Activated CD8-positive, alpha-beta T cell treated with anti-CD3 and anti-CD28 coated beads for 36 hours (primary cell): ENCODE measurements around the gene PEPD. TPM values are rescaled to one million over a fixed set of nuclear protein-coding genes. Genes with fewer than 3 reads are reported as not detected.

Experiments used
- ATAC-seq: fragments of 200-7000 bp; cut with Tn5 transposase; one replicate; pipeline ENCODE4 v1.10.0; 2021; ENCODE audit warnings: mild to moderate bottlenecking, moderate library complexity
- CTCF ChIA-PET: fragments of 350-600 bp; sonication (Branson Sonifier 250); formaldehyde crosslinking; loops from one replicate; lab custom pipeline; 2021; ENCODE audit warnings: antibody characterized with exemption; lab: Charles Lee
- POLR2A ChIA-PET: fragments of 350-600 bp; sonication (Branson Sonifier 250); formaldehyde crosslinking; loops from one replicate; lab custom pipeline; 2021; ENCODE audit warnings: antibody characterized with exemption; lab: Charles Lee
- DNase-seq: peaks from one replicate; pipeline ENCODE4 v3.0.0-alpha.2; 2020
- H3K27ac Mint-ChIP-seq: one replicate; pipeline ENCODE4 v1.8.0; 2021; ENCODE audit warnings: mild to moderate bottlenecking, mixed read lengths
- H3K27me3 Mint-ChIP-seq: one replicate; pipeline ENCODE4 v1.8.0; 2021; ENCODE audit warnings: mixed read lengths
- H3K36me3 Mint-ChIP-seq: one replicate; pipeline ENCODE4 v1.8.0; 2021; ENCODE audit warnings: low read depth, mixed read lengths
- H3K4me1 Mint-ChIP-seq: one replicate; pipeline ENCODE4 v1.8.0; 2021; ENCODE audit warnings: low read depth, mixed read lengths
- H3K4me3 Mint-ChIP-seq: one replicate; pipeline ENCODE4 v1.8.0; 2021; ENCODE audit warnings: mild to moderate bottlenecking, moderate library complexity, mixed read lengths
- H3K9me3 Mint-ChIP-seq: one replicate; pipeline ENCODE4 v1.8.0; 2021; ENCODE audit warnings: mixed read lengths
- CTCF ChIP-seq: fragments of 200-600 bp; IDR thresholded peaks from one replicate; pipeline ENCODE4 v1.8.0; 2022; ENCODE audit warnings: antibody characterized with exemption, mild to moderate bottlenecking
- intact Hi-C: fragments of 100-400 bp; cut with micrococcal nuclease; formaldehyde crosslinking; loops from one replicate; pipeline ENCODE4 v1.10.0; 2022
- total RNA-seq, 2 experiments: library from RNA; stranded (reverse); gene quantifications; one replicate each; pipeline ENCODE4 v1.2.3, GENCODE V29; 2021

The PEPD gene
- total RNA-seq, 2 experiments from 2014 or later, result 32.6 to 34.6 TPM

- POLR2A ChIA-PET, result no interaction called here
- no peak for TF ChIP-seq CTCF
- ATAC-seq (no peak), DNase-seq (no peak)
- Mint-ChIP-seq H3K36me3 (no peaks in the 10 kb centered on the region), H3K4me3 (no peak overlapping the region), H3K27ac (no peak overlapping the region), H3K27me3 (peaks cover 39% of the 10 kb centered on the region), H3K4me1 (no peaks in the 10 kb centered on the region), H3K9me3 (no peaks in the 10 kb centered on the region)
- intact Hi-C loops, result no loop called here
- CTCF ChIA-PET, result interaction anchor here (1.5 kb wide), 1 partner anchor 73 kb away, joined by 4 read pairs; no protein-coding TSS in a partner anchor
Measured at GRCh38 chr19:33343301-33343700, 178.3 kb downstream of the PEPD start.

GRCh38 chr19:33340991-33341390 is 180.6 kb downstream of the PEPD start:
- no peaks in the 10 kb centered on the region for H3K9me3 Mint-ChIP-seq
- POLR2A ChIA-PET, result interaction anchor here (0.7 kb wide), 1 partner anchor 87 kb away, joined by 3 read pairs; no protein-coding TSS in a partner anchor
- no peaks in the 10 kb centered on the region for H3K36me3 Mint-ChIP-seq
- CTCF ChIA-PET, result no interaction called here
- TF ChIP-seq CTCF, result no peak
- no peak for ATAC-seq
- intact Hi-C loops, result no loop called here
- H3K27ac Mint-ChIP-seq, result no peak overlapping the region
- no peaks in the 10 kb centered on the region for H3K4me1 Mint-ChIP-seq
- H3K27me3 Mint-ChIP-seq, result peaks cover 38% of the 10 kb centered on the region
- no peak overlapping the region for H3K4me3 Mint-ChIP-seq
- no peak for DNase-seq

GRCh38 chr19:33339016-33339984 is 182.3 kb downstream of the PEPD start:
- no peak overlapping the region for H3K4me3 Mint-ChIP-seq
- no peaks in the 10 kb centered on the region for H3K4me1 Mint-ChIP-seq
- no peak for TF ChIP-seq CTCF
- DNase-seq (no peak), ATAC-seq (no peak)
- no peak overlapping the region for H3K27ac Mint-ChIP-seq
- CTCF ChIA-PET, result no interaction called here
- intact Hi-C loops, result no loop called here
- H3K36me3 Mint-ChIP-seq, result no peaks in the 10 kb centered on the region
- H3K27me3 Mint-ChIP-seq, result peaks cover 24% of the 10 kb centered on the region
- no peaks in the 10 kb centered on the region for H3K9me3 Mint-ChIP-seq
- POLR2A ChIA-PET, result no interaction called here

Other genes with a start within 250 kb of the PEPD start
- under 1 TPM; 0.34 to 0.45 TPM for gene CEBPA, start 219.3 kb downstream of the PEPD start, total RNA-seq
- 10 to 100 TPM; 28.3 to 30.1 TPM for gene CEBPG, start 148.1 kb downstream of the PEPD start, total RNA-seq
- gene CHST8, start 100.2 kb upstream of the PEPD start, total RNA-seq, result not detected